Tibial nerve (tissue), 4 donors: ENCODE data around the gene SMARCD2. TPM values are rescaled to one million over a fixed set of nuclear protein-coding genes. Genes with fewer than 3 reads are reported as not detected.
"Not testable (repeated sequence)": the region's sequence is repeated elsewhere in the genome, so short reads cannot be mapped to it uniquely, and the experiment has no call there.

Experiments
- DNase-seq, 2 donors: peaks; one replicate each; pipeline ENCODE4 v3.0.0-alpha.2; 2019; ENCODE audit warnings: low spot score in 2 of 2
- H3K27ac ChIP-seq, 4 donors: fragments of 200-600 bp; sonication (generic) in 3 of 4; one replicate each; pipeline ENCODE4 v1.5.1; 2017 to 2019; ENCODE audit warnings: mild to moderate bottlenecking in 1 of 4
- H3K27me3 ChIP-seq, 2 donors: fragments of 200-600 bp; sonication (generic) in 1 of 2; one replicate each; pipeline versions ENCODE4 v1.5.1 to v1.6.0; 2017 to 2019
- H3K36me3 ChIP-seq, 3 donors: fragments of 200-600 bp; sonication (generic); one replicate each; pipeline ENCODE4 v1.5.1; 2018 to 2019
- H3K4me1 ChIP-seq, 4 donors: fragments of 200-600 bp; sonication (generic) in 3 of 4; one replicate each; pipeline ENCODE4 v1.5.1; 2017 to 2019
- H3K4me3 ChIP-seq, 4 donors: fragments of 200-600 bp; sonication (generic) in 3 of 4; one replicate each; pipeline ENCODE4 v1.5.1; 2017 to 2019; ENCODE audit warnings: mild to moderate bottlenecking in 1 of 4, moderate library complexity in 1 of 4
- H3K9me3 ChIP-seq, 4 donors: fragments of 200-600 bp; sonication (generic) in 3 of 4; one replicate each; pipeline ENCODE4 v1.5.1; 2017 to 2019
- EP300 ChIP-seq, 2 donors: sonication (generic); formaldehyde crosslinking; IDR thresholded peaks; one replicate each; pipeline ENCODE4 v1.6.1; 2017; ENCODE audit warnings: antibody characterized with exemption in 2 of 2, mild to moderate bottlenecking in 1 of 2
- POLR2A ChIP-seq, 2 donors: fragments of 450-650 bp; IDR thresholded peaks; one replicate each; pipeline ENCODE4 v1.6.1; 2017; ENCODE audit warnings: antibody characterized with exemption in 2 of 2, mild to moderate bottlenecking in 2 of 2, moderate library complexity in 2 of 2
- WGBS, 2 donors: methylation state at CpG; one replicate each; pipeline ENCODE4 v1.1.5; 2018; 5-methylcytosine and 5-hydroxymethylcytosine counted together
- total RNA-seq, 4 donors: library from RNA; depleted of rRNA; stranded (reverse); fragments of >200 nt; gene quantifications; one replicate each; pipeline ENCODE4 v1.1.0, GENCODE V29; 2016
- TF ChIP-seq, protein P1 (sequence below), 5 experiments: fragments of 200-600 bp in 3 of 5; fragments of 450-650 bp in 2 of 5; sonication (generic) in 3 of 5; IDR thresholded peaks; one replicate each; pipeline ENCODE4 v1.5.1; 2016 to 2019; ENCODE audit warnings: antibody characterized with exemption in 5 of 5, mild to moderate bottlenecking in 3 of 5, moderate library complexity in 2 of 5

The SMARCD2 gene
- total RNA-seq, 4 donors from 2014 or later: 241 to 402 (median 302) TPM

- H3K27ac ChIP-seq: no peak overlapping the region
- 50 to 77% methylated on average over 3 of the region's 3 CpGs for WGBS, 2 donors
Measured at GRCh38 chr17:63859257-63859656, 16.8 kb upstream of the SMARCD2 start.

GRCh38 chr17:63856425-63856824 is 13.9 kb upstream of the SMARCD2 start:
- not testable (repeated sequence) for H3K27me3 ChIP-seq, H3K9me3 ChIP-seq, H3K4me1 ChIP-seq, DNase-seq, H3K27ac ChIP-seq, H3K36me3 ChIP-seq, H3K4me3 ChIP-seq
- WGBS, 2 donors: 89 to 95% methylated on average over 8 of the region's 8 CpGs

More at GRCh38 chr17:63859257-63859656, 16.8 kb upstream of the SMARCD2 start:
- no peak for DNase-seq
- Histone ChIP-seq H3K9me3 (no peaks in the 10 kb centered on the region), H3K27me3 (no peaks in the 10 kb centered on the region), H3K4me3 (no peak overlapping the region), H3K4me1 (no peaks in the 10 kb centered on the region), H3K36me3 (no peaks in the 10 kb centered on the region)
- TF ChIP-seq, protein P1, sequence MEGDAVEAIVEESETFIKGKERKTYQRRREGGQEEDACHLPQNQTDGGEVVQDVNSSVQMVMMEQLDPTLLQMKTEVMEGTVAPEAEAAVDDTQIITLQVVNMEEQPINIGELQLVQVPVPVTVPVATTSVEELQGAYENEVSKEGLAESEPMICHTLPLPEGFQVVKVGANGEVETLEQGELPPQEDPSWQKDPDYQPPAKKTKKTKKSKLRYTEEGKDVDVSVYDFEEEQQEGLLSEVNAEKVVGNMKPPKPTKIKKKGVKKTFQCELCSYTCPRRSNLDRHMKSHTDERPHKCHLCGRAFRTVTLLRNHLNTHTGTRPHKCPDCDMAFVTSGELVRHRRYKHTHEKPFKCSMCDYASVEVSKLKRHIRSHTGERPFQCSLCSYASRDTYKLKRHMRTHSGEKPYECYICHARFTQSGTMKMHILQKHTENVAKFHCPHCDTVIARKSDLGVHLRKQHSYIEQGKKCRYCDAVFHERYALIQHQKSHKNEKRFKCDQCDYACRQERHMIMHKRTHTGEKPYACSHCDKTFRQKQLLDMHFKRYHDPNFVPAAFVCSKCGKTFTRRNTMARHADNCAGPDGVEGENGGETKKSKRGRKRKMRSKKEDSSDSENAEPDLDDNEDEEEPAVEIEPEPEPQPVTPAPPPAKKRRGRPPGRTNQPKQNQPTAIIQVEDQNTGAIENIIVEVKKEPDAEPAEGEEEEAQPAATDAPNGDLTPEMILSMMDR (IDR thresholded peaks at IDR 0.05): no peak
- TF ChIP-seq POLR2A (IDR thresholded peaks at IDR 0.05) (no peak), EP300 (IDR thresholded peaks at IDR 0.05) (no peak)

- Histone ChIP-seq H3K4me3 (no peak overlapping the region), H3K4me1 (no peaks in the 10 kb centered on the region), H3K27me3 (no peaks in the 10 kb centered on the region), H3K27ac (no peak overlapping the region), H3K36me3 (no peaks in the 10 kb centered on the region), H3K9me3 (no peaks in the 10 kb centered on the region)
- no peak for DNase-seq
- WGBS, 2 donors: 89 to 92% methylated on average over 8 of the region's 8 CpGs
- TF ChIP-seq, protein P1 (IDR thresholded peaks at IDR 0.05): no peak
- no peak for TF ChIP-seq POLR2A (IDR thresholded peaks at IDR 0.05)
Measured at GRCh38 chr17:63855185-63855584, 12.7 kb upstream of the SMARCD2 start.

DNA sequence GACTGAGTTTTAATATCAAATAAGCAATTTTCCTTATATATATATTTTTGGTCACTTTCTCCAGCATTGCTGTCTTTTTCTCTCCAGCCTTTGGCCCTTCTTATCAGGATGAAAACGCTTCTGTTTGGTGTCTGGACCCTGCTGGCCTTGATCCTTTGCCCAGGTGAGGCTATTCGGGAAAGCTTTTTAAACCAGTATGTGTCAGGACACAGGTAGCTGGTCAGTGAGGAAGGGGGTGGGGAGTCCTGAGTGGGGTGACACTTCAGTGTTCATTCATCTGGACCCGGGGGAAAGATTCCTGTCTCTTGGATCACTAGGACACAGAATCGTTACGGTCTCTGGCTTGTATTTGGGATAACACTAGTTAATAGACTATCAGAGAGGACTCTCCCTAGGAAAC is 12.2 kb upstream of the SMARCD2 start:
- TF ChIP-seq, protein P1 (IDR thresholded peaks at IDR 0.05): no peak
- DNase-seq: no peak
- Histone ChIP-seq H3K27me3 (no peaks in the 10 kb centered on the region), H3K27ac (no peak overlapping the region), H3K9me3 (no peaks in the 10 kb centered on the region), H3K36me3 (no peaks in the 10 kb centered on the region), H3K4me3 (no peak overlapping the region), H3K4me1 (no peaks in the 10 kb centered on the region)
- 80 to 90% methylated on average over 5 of the region's 5 CpGs for WGBS, 2 donors

- Histone ChIP-seq H3K27ac (no peak overlapping the region), H3K4me1 (peaks cover 0 to 7% (median 3%) of the 10 kb centered on the region in 4 donors), H3K27me3 (no peaks in the 10 kb centered on the region), H3K4me3 (no peak overlapping the region), H3K9me3 (no peaks in the 10 kb centered on the region), H3K36me3 (no peaks in the 10 kb centered on the region)
- TF ChIP-seq EP300 (IDR thresholded peaks at IDR 0.05): no peak
- no peak for TF ChIP-seq POLR2A (IDR thresholded peaks at IDR 0.05)
- TF ChIP-seq, protein P1 (IDR thresholded peaks at IDR 0.05): no peak
- 95 to 96% methylated on average over 2 of the region's 2 CpGs for WGBS, 2 donors
- no peak for DNase-seq
Measured at GRCh38 chr17:63853260-63853659, 10.8 kb upstream of the SMARCD2 start.

DNA sequence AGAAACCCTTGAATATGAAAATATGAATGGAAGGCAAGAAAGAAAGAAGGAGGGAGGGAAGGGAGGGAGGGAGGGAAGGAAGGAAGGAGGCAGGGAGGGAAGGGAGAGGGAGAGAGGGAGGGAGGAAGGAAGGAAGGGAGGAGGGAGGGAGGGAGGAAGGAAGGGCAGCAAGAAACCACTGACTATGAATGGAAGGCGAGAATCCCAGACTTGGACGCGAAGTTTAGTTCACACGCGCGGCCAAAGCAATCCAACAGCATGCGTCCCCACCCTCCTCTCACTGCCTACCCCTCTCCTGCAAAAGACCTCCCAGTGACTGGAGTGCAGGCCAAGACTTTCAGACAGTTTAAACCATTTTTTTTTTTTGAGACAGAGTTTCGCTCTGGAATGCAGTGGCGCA is 7.9 kb upstream of the SMARCD2 start:
- WGBS, 2 donors: 64% methylated on average over 9 of the region's 9 CpGs
- no peak overlapping the region for H3K4me3 ChIP-seq
- no peak overlapping the region for H3K27ac ChIP-seq
- peaks cover 0 to 7% (median 3%) of the 10 kb centered on the region in 4 donors for H3K4me1 ChIP-seq
- DNase-seq: no peak
- no peaks in the 10 kb centered on the region for H3K27me3 ChIP-seq
- H3K36me3 ChIP-seq: no peaks in the 10 kb centered on the region
- no peaks in the 10 kb centered on the region for H3K9me3 ChIP-seq
- TF ChIP-seq, protein P1 (IDR thresholded peaks at IDR 0.05): no peak
- TF ChIP-seq POLR2A (IDR thresholded peaks at IDR 0.05) (no peak), EP300 (IDR thresholded peaks at IDR 0.05) (no peak)
